Measurements from ENCODE around the gene CUX1.
A peak's percentile ranks its signal among the peaks of the same experiment; 100 is the strongest.

Gene CUX1

DNA sequence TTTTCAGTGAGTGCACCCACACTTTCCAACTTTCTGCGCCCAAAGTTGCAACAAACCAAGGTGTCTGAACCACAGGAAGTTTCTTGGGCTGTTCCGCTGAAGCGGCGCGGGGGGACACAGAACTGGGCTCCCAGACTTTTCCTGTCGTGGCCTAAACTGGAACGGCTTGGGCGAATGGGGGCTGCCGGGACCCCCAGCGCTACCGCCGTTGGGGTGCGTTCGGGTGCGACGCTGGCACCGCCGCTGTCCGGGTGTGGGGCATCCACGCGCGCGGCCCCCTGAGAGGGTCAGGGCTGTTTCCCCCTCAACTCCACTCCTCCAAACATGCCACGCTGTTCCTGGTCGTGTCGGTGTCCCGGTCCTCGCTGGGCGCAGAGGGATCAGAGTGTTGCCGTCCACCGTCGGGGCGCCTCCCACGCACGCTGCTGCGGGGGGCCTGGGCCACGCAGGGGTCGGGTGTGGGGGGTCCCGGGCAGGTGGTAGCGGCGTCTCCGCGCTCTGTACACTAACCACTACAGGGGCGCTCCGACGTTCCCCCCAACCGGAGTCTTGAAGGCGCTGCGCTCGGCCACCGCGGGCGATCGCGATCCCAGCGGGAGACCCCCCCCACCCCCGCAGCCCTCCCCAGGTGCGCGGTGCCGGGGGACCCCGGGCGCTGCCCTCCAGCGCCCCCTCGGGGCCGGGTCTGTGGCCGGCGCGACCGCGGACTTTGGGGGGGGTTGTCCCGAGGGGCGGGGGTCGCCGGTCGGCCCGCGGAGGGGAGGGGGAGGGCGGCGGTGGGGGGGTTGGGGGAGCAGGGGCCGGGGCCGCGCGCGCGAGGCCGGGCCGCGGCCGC, 2.2 kb upstream of the CUX1 start:
- no peak overlapping the region for H3K27ac ChIP-seq (ENCODE audit: low read length)
- no peaks in the 10 kb centered on the region for H3K4me1 ChIP-seq (ENCODE audit: low read length)
- peak; percentile 65 for DNase-seq
- H3K79me2 ChIP-seq (ENCODE audit: low read length) = peaks cover 33% of the 10 kb centered on the region
- peaks cover 9% of the 10 kb centered on the region for H3F3A ChIP-seq (ENCODE audit: insufficient read depth, low read length)
- H3K27me3 ChIP-seq (replicated peaks; ENCODE audit: insufficient read depth, low read length) = no peaks in the 10 kb centered on the region
- H3K9me2 ChIP-seq (replicated peaks; ENCODE audit: insufficient read depth, low read length) = no peaks in the 10 kb centered on the region
- peak overlapping the region; percentile 98 for H2AFZ ChIP-seq (ENCODE audit: low read length)
- peak overlapping the region; percentile 96 for H3K4me2 ChIP-seq (ENCODE audit: low read depth, low read length)
- TF ChIP-seq, protein P1, sequence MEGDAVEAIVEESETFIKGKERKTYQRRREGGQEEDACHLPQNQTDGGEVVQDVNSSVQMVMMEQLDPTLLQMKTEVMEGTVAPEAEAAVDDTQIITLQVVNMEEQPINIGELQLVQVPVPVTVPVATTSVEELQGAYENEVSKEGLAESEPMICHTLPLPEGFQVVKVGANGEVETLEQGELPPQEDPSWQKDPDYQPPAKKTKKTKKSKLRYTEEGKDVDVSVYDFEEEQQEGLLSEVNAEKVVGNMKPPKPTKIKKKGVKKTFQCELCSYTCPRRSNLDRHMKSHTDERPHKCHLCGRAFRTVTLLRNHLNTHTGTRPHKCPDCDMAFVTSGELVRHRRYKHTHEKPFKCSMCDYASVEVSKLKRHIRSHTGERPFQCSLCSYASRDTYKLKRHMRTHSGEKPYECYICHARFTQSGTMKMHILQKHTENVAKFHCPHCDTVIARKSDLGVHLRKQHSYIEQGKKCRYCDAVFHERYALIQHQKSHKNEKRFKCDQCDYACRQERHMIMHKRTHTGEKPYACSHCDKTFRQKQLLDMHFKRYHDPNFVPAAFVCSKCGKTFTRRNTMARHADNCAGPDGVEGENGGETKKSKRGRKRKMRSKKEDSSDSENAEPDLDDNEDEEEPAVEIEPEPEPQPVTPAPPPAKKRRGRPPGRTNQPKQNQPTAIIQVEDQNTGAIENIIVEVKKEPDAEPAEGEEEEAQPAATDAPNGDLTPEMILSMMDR (IDR thresholded peaks at IDR 0.05; ENCODE audit: low read length) = peak; percentile 37
- no peak for TF ChIP-seq EZH2phosphoT487 (IDR thresholded peaks at IDR 0.05; ENCODE audit: low read length)
- peak overlapping the region; percentile 53; the same call in 1 of the 2 replicates for H3K9ac ChIP-seq (ENCODE audit: low read length)
- no peaks in the 10 kb centered on the region for H3K36me3 ChIP-seq (replicated peaks; ENCODE audit: insufficient read depth, low read length)
- no peaks in the 10 kb centered on the region for H3K9me3 ChIP-seq (replicated peaks; ENCODE audit: insufficient read depth, low read length)
- H4K20me1 ChIP-seq (ENCODE audit: insufficient read depth, low read length) = peaks cover 18% of the 10 kb centered on the region; the same call in 1 of the 2 replicates
- H3K4me3 ChIP-seq (ENCODE audit: low read length) = peak overlapping the region; percentile 91

DNA sequence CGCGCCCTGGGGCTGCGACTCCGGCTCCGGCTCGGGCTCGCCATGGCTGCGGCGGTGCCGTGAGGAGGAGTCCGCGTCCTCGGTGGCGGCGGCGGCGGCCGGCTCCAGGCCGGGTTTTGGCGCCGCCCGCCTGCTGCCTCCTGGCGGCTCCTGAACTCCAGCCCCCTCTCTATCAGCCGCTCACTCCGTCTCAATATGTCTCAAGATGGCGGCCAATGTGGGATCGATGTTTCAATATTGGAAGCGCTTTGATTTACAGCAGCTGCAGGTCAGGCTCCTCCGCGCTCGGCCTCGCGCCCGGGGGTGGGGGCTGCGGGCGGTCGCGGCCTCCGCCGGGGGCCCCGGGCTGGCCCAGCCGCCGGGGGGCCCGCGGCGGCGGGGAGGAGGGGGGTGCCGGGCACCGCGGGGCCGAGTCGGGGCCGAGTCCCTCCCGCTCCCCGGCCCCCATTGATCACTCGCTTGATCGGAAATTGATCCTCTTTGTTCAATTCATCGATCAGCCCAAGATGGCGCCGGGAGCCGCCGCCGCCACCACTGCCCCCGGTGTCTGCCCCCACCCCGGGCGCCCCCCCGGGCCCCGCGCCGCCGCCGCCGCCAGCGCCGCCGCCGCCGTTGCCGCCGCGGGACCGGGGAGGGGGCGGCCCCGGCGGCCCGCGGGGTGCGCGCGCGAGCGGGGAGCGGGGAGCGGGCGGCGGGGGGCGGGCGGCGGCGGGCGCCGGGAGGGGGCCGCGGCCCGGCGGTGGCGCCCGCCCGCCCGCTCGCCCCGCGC, 1.4 kb upstream of the CUX1 start:
- no peaks in the 10 kb centered on the region for H3K36me3 ChIP-seq (replicated peaks; ENCODE audit: insufficient read depth, low read length)
- no peaks in the 10 kb centered on the region for H3K9me2 ChIP-seq (replicated peaks; ENCODE audit: insufficient read depth, low read length)
- peak; percentile 82 for DNase-seq
- no peaks in the 10 kb centered on the region; the same call in 1 of the 2 replicates for H3K4me1 ChIP-seq (ENCODE audit: low read length)
- H3K9me3 ChIP-seq (replicated peaks; ENCODE audit: insufficient read depth, low read length) = no peaks in the 10 kb centered on the region
- peaks cover 9% of the 10 kb centered on the region for H3F3A ChIP-seq (ENCODE audit: insufficient read depth, low read length)
- H3K27me3 ChIP-seq (replicated peaks; ENCODE audit: insufficient read depth, low read length) = no peaks in the 10 kb centered on the region
- H4K20me1 ChIP-seq (ENCODE audit: insufficient read depth, low read length) = peaks cover 24% of the 10 kb centered on the region
- H3K9ac ChIP-seq (ENCODE audit: low read length) = no peak overlapping the region; the same call in 1 of the 2 replicates
- H3K27ac ChIP-seq (ENCODE audit: low read length) = no peak overlapping the region
- H3K4me3 ChIP-seq (ENCODE audit: low read length) = peak overlapping the region; percentile 51; the same call in 1 of the 2 replicates
- TF ChIP-seq EZH2 (optimal IDR thresholded peaks at IDR 0.05; ENCODE audit: low read depth, low read length) (no peak), EZH2phosphoT487 (IDR thresholded peaks at IDR 0.05; ENCODE audit: low read length) (no peak)
- TF ChIP-seq, protein P1 (IDR thresholded peaks at IDR 0.05; ENCODE audit: low read length) = no peak
- H2AFZ ChIP-seq (ENCODE audit: low read length) = no peak overlapping the region
- no peak overlapping the region for H3K4me2 ChIP-seq (ENCODE audit: low read depth, low read length)
- H3K79me2 ChIP-seq (ENCODE audit: low read length) = peaks cover 41% of the 10 kb centered on the region

DNA sequence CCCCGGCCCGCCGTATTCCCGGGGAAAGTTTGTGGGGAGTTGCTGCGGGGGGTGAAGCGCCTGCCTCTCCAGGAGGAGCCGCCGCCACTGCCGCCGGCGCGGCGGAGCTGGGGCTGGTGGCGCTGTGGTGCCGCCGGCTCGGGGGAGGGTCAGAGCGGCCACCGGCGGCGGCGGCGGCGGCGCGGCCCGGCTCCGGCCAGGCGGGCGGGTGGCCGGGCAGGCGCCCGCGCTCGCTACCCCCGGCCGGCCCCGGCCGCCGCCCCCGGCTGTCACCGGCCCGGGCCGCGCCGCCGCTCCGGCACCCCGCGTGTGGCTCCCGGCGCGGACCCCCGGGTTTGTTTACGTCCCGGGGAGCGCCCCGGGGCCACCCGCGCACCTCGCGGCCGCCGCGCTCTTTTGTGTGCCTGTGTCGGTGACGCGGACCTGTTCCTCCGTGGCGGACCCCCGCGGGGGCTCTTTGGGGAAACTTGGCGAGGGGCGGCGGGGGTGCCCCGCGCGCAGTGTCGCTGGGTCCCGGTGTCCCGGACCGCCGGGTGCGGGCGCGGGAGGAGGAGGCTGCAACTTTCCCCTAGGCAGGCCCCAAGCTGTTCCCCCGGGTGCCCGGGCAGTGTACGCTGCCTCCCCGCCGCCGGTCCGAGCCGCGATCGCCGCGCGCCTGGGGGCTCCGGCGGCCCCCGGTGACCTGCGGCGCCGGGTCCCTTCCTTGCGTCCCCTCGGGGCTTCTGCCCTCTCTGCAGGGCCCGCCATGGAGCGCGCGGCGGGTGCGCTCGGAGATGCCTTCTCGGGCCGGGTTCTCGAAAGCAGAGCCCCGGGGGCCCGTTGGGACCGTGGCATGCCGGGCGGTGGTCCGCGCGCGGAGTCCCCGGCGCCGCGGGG, 593 bp upstream of the CUX1 start:
- peak; percentile 48 for DNase-seq
- Histone ChIP-seq H3K9me3 (replicated peaks; ENCODE audit: insufficient read depth, low read length) (no peaks in the 10 kb centered on the region), H4K20me1 (ENCODE audit: insufficient read depth, low read length) (peaks cover 24% of the 10 kb centered on the region), H3K27me3 (replicated peaks; ENCODE audit: insufficient read depth, low read length) (no peaks in the 10 kb centered on the region), H3K9me2 (replicated peaks; ENCODE audit: insufficient read depth, low read length) (no peaks in the 10 kb centered on the region), H3K4me3 (ENCODE audit: low read length) (peak overlapping the region; percentile 71), H2AFZ (ENCODE audit: low read length) (no peak overlapping the region), H3K79me2 (ENCODE audit: low read length) (peaks cover 45% of the 10 kb centered on the region), H3K4me1 (ENCODE audit: low read length) (no peaks in the 10 kb centered on the region; the same call in 1 of the 2 replicates), H3F3A (ENCODE audit: insufficient read depth, low read length) (peaks cover 9% of the 10 kb centered on the region), H3K27ac (ENCODE audit: low read length) (no peak overlapping the region), H3K36me3 (replicated peaks; ENCODE audit: insufficient read depth, low read length) (no peaks in the 10 kb centered on the region), H3K4me2 (ENCODE audit: low read depth, low read length) (peak overlapping the region; percentile 56; the same call in 1 of the 2 replicates), H3K9ac (ENCODE audit: low read length) (no peak overlapping the region; the same call in 1 of the 2 replicates)
- TF ChIP-seq, protein P1 (IDR thresholded peaks at IDR 0.05; ENCODE audit: low read length) = no peak
- no peak for TF ChIP-seq EZH2 (optimal IDR thresholded peaks at IDR 0.05; ENCODE audit: low read depth, low read length)

Measured in MM.1S (cell line).